ENCODE measurements around the gene EIF4E.

- TF ChIP-seq TARDBP (IDR thresholded peaks at IDR 0.05) (no peak), FOXK2 (IDR thresholded peaks at IDR 0.05) (no peak), BHLHE40 (IDR thresholded peaks at IDR 0.05; ENCODE audit: borderline replicate concordance) (no peak), ARNT (IDR thresholded peaks at IDR 0.05) (no peak), ELF4 (IDR thresholded peaks at IDR 0.05) (no peak), ZNF384 (IDR thresholded peaks at IDR 0.05) (no peak), SUZ12 (IDR thresholded peaks at IDR 0.05) (no peak)
Measured at GRCh38 chr4:98928131-98928504, 815 bp downstream of the EIF4E start.
